H9 (cell line): ENCODE results near the gene FAM240A. TPM values are rescaled to one million over a fixed set of nuclear protein-coding genes. Genes with fewer than 3 reads are reported as not detected.

Experiments
- DNase-seq: peaks from one replicate; pipeline ENCODE4 v3.0.0-alpha.2; 2017
- H2AFZ ChIP-seq: one replicate; pipeline ENCODE4 v1.6.1; 2013; ENCODE audit warnings: mild to moderate bottlenecking, low read length, control low read depth, moderate library complexity
- H2AK5ac ChIP-seq: 2 replicates; pipeline ENCODE4 v1.6.1; 2013; ENCODE audit warnings: low read length, control low read depth, mixed read lengths; ENCODE audit not compliant: insufficient read length
- H2BK120ac ChIP-seq: one replicate; pipeline ENCODE4 v1.6.1; 2013; ENCODE audit warnings: low read depth, mild to moderate bottlenecking, low read length, control low read depth, inconsistent platforms; ENCODE audit not compliant: poor library complexity, severe bottlenecking
- H2BK12ac ChIP-seq: 2 replicates; pipeline ENCODE4 v1.6.1; 2013; ENCODE audit warnings: low read length, control low read depth, mixed read lengths, low read depth; ENCODE audit not compliant: insufficient read length
- H2BK15ac ChIP-seq: 2 replicates; pipeline ENCODE4 v1.6.1; 2013; ENCODE audit warnings: low read depth, low read length, control low read depth
- H2BK20ac ChIP-seq: one replicate; pipeline ENCODE4 v1.6.1; 2013; ENCODE audit warnings: low read depth, mild to moderate bottlenecking, low read length, control low read depth, inconsistent platforms; ENCODE audit not compliant: poor library complexity, severe bottlenecking
- H2BK5ac ChIP-seq: 2 replicates; pipeline ENCODE4 v1.6.1; 2013; ENCODE audit warnings: low read length, control low read depth, mixed read lengths; ENCODE audit not compliant: insufficient read length
- H3K14ac ChIP-seq: 2 replicates; pipeline ENCODE4 v1.6.1; 2013; ENCODE audit warnings: low read length, control low read depth; ENCODE audit not compliant: insufficient read depth
- H3K18ac ChIP-seq: 2 replicates; pipeline ENCODE4 v1.6.1; 2013; ENCODE audit warnings: low read depth, mild to moderate bottlenecking, mixed read lengths, low read length, control low read depth; ENCODE audit not compliant: insufficient read length
- H3K23ac ChIP-seq: 2 replicates; pipeline ENCODE4 v1.6.1; 2013; ENCODE audit warnings: low read length, control low read depth, mixed read lengths, low read depth; ENCODE audit not compliant: insufficient read length
- H3K23me2 ChIP-seq: 2 replicates; pipeline ENCODE4 v1.6.1; 2013; ENCODE audit warnings: low read depth, mild to moderate bottlenecking, mixed read lengths, low read length, control low read depth; ENCODE audit not compliant: insufficient read length, poor library complexity, severe bottlenecking
- H3K27ac ChIP-seq: 2 replicates; pipeline ENCODE4 v1.5.1; 2013; ENCODE audit warnings: low read length, control low read depth, mixed read lengths, low read depth; ENCODE audit not compliant: insufficient read length
- H3K27me3 ChIP-seq: 2 replicates; pipeline ENCODE4 v1.6.1; 2013; ENCODE audit warnings: low read length, control low read depth, inconsistent platforms; ENCODE audit not compliant: insufficient read depth
- H3K4ac ChIP-seq: 2 replicates; pipeline ENCODE4 v1.6.1; 2013; ENCODE audit warnings: low read depth, mild to moderate bottlenecking, control low read depth, inconsistent platforms, low read length, moderate library complexity
- H3K4me1 ChIP-seq: 2 replicates; pipeline ENCODE4 v1.6.1; 2013; ENCODE audit warnings: low read length, control low read depth, inconsistent platforms; ENCODE audit not compliant: insufficient read depth
- H3K4me2 ChIP-seq: 2 replicates; pipeline ENCODE4 v1.6.1; 2013; ENCODE audit warnings: low read length, control low read depth, mixed read lengths; ENCODE audit not compliant: insufficient read length, insufficient read depth
- H3K56ac ChIP-seq: 2 replicates; pipeline ENCODE4 v1.6.1; 2013; ENCODE audit warnings: low read depth, mild to moderate bottlenecking, mixed read lengths, low read length, control low read depth; ENCODE audit not compliant: insufficient read length
- H3K79me1 ChIP-seq: 2 replicates; pipeline ENCODE4 v1.6.1; 2013; ENCODE audit warnings: low read depth, mild to moderate bottlenecking, moderate library complexity, low read length, control low read depth, inconsistent platforms; ENCODE audit not compliant: insufficient read depth, poor library complexity, severe bottlenecking
- H3K79me2 ChIP-seq: 2 replicates; pipeline ENCODE4 v1.6.1; 2013; ENCODE audit warnings: low read length, control low read depth, inconsistent platforms; ENCODE audit not compliant: insufficient read depth
- H3K9ac ChIP-seq: 2 replicates; pipeline ENCODE4 v1.6.1; 2013; ENCODE audit warnings: low read length, control low read depth, mixed read lengths; ENCODE audit not compliant: insufficient read length; ENCODE audit errors: extremely low read depth
- H3K9me3 ChIP-seq: one replicate; pipeline ENCODE4 v1.6.1; 2013; ENCODE audit warnings: low read depth, low read length, inconsistent platforms; ENCODE audit not compliant: control insufficient read depth
- H3T11ph ChIP-seq: one replicate; pipeline ENCODE4 v1.6.1; 2013; ENCODE audit warnings: mild to moderate bottlenecking, low read length, control low read depth, inconsistent platforms
- H4K20me1 ChIP-seq: one replicate; pipeline ENCODE4 v1.6.1; 2013; ENCODE audit not compliant: control insufficient read depth, insufficient read length, insufficient read depth
- H4K5ac ChIP-seq: 2 replicates; pipeline ENCODE4 v1.6.1; 2013; ENCODE audit warnings: low read depth, mild to moderate bottlenecking, mixed read lengths, low read length, control low read depth; ENCODE audit not compliant: insufficient read length
- H4K8ac ChIP-seq: replicated peaks from 2 replicates; pipeline ENCODE4 v1.6.1; 2013; ENCODE audit warnings: low read length, control low read depth, mixed read lengths, low read depth; ENCODE audit not compliant: insufficient read length
- H4K91ac ChIP-seq: 2 replicates; pipeline ENCODE4 v1.6.1; 2013; ENCODE audit warnings: low read depth, mild to moderate bottlenecking, moderate library complexity, mixed read lengths, low read length, control low read depth; ENCODE audit not compliant: insufficient read length
- H3K27ac Mint-ChIP-seq, 3 experiments: 2 replicates in 2 of 3; 3 replicates in 1 of 3; pipeline ENCODE4 v1.8.0; 2020 to 2021; ENCODE audit warnings: mixed read lengths in 3 of 3, mild to moderate bottlenecking in 1 of 3, moderate library complexity in 1 of 3
- H3K27me3 Mint-ChIP-seq: 2 replicates; pipeline ENCODE4 v1.8.0; 2021; ENCODE audit warnings: low read depth, mild to moderate bottlenecking, moderate library complexity, mixed read lengths
- H3K36me3 Mint-ChIP-seq, 3 experiments: 2 replicates in 2 of 3; 3 replicates in 1 of 3; pipeline ENCODE4 v1.8.0; 2020 to 2021; ENCODE audit warnings: low read depth in 3 of 3, mixed read lengths in 3 of 3; ENCODE audit not compliant: insufficient read depth in 1 of 3
- H3K4me1 Mint-ChIP-seq, 2 experiments: 2 replicates each; pipeline ENCODE4 v1.8.0; 2020; ENCODE audit warnings: mixed read lengths in 2 of 2
- H3K4me3 Mint-ChIP-seq, 2 experiments: 2 replicates in 1 of 2; 3 replicates in 1 of 2; pipeline ENCODE4 v1.8.0; 2020 to 2021; ENCODE audit warnings: mild to moderate bottlenecking in 2 of 2, mixed read lengths in 2 of 2, moderate library complexity in 1 of 2
- H3K9me3 Mint-ChIP-seq, 2 experiments: 2 replicates in 1 of 2; 3 replicates in 1 of 2; pipeline ENCODE4 v1.8.0; 2020; ENCODE audit warnings: mild to moderate bottlenecking in 2 of 2, mixed read lengths in 2 of 2, moderate library complexity in 1 of 2
- WGBS: extraction: QIAGEN DNeasy Blood & Tissue Kit; methylation state at CpG from one replicate; pipeline ENCODE4 v1.1.7; 2013; ENCODE audit warnings: missing lambda C conversion rate, low lambda C conversion rate, mixed read lengths; ENCODE audit not compliant: insufficient read length; ENCODE audit errors: extremely low coverage; 5-methylcytosine and 5-hydroxymethylcytosine counted together
- total RNA-seq: library from RNA; stranded (reverse); gene quantifications from 2 replicates; pipeline ENCODE4 v1.2.1, GENCODE V29; 2021
- TF ChIP-seq, protein P1 (sequence below): fragments of 200-600 bp; sonication (generic); conservative IDR thresholded peaks from 3 replicates; pipeline ENCODE4 v1.8.0; 2021; ENCODE audit warnings: antibody characterized with exemption, mild to moderate bottlenecking

FAM240A gene
- total RNA-seq, 1 experiment from 2014 or later = 0.11 TPM

DNA sequence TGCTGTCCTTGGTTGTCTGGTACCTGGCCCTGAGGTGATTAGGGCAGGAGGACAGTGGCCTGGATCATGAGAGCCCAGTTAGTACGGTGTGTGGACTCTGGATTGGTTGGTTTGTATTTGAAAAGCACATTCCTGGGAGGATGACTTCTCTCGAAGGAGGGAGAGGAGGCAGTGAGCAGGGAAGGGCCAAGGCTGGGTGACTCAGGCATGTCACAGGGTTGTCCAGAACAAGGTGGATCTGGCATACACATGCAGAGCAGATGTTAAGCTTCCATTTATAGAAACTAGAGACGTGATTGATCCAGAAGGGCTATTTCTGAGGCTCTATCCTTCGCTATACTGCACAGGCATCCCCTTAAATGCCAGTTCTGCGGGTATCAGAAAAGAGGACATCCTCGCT, 34.4 kb downstream of the FAM240A start:
- DNase-seq = peak; percentile 28
- H4K91ac ChIP-seq = no peak overlapping the region
- H2BK20ac ChIP-seq = no peak overlapping the region
- H3K23me2 ChIP-seq = no peaks in the 10 kb centered on the region
- H3K18ac ChIP-seq = no peak overlapping the region
- H2BK5ac ChIP-seq = no peak overlapping the region
- no peaks in the 10 kb centered on the region for H3K79me1 ChIP-seq
- H3K79me2 ChIP-seq = no peaks in the 10 kb centered on the region
- peaks cover 2 to 5% of the 10 kb centered on the region in 2 experiments; a peak in 2 of 4 replicates for H3K4me1 Mint-ChIP-seq
- no peaks in the 10 kb centered on the region; the same call in 1 of the 2 replicates for H3K4me1 ChIP-seq
- peaks cover 2% of the 10 kb centered on the region for H3K27me3 Mint-ChIP-seq
- no peak overlapping the region for H3K27ac ChIP-seq
- no peak overlapping the region for H2BK120ac ChIP-seq
- no peak overlapping the region for H3K23ac ChIP-seq
- no peak overlapping the region for H3K27ac Mint-ChIP-seq
- H3K56ac ChIP-seq = no peak overlapping the region
- H3K4me3 Mint-ChIP-seq = no peak overlapping the region
- TF ChIP-seq, protein P1, sequence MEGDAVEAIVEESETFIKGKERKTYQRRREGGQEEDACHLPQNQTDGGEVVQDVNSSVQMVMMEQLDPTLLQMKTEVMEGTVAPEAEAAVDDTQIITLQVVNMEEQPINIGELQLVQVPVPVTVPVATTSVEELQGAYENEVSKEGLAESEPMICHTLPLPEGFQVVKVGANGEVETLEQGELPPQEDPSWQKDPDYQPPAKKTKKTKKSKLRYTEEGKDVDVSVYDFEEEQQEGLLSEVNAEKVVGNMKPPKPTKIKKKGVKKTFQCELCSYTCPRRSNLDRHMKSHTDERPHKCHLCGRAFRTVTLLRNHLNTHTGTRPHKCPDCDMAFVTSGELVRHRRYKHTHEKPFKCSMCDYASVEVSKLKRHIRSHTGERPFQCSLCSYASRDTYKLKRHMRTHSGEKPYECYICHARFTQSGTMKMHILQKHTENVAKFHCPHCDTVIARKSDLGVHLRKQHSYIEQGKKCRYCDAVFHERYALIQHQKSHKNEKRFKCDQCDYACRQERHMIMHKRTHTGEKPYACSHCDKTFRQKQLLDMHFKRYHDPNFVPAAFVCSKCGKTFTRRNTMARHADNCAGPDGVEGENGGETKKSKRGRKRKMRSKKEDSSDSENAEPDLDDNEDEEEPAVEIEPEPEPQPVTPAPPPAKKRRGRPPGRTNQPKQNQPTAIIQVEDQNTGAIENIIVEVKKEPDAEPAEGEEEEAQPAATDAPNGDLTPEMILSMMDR = no peak
- H3K9me3 Mint-ChIP-seq = peaks cover 3 to 9% of the 10 kb centered on the region in 2 experiments; a peak in 3 of 5 replicates
- H2BK15ac ChIP-seq = no peak overlapping the region
- H4K8ac ChIP-seq = no peak overlapping the region
- H3K9ac ChIP-seq = no peak overlapping the region
- H2BK12ac ChIP-seq = no peak overlapping the region
- H3K27me3 ChIP-seq = no peaks in the 10 kb centered on the region
- H3K9me3 ChIP-seq = no peaks in the 10 kb centered on the region
- WGBS = no CpG with 5 or more reads among the region's 6 CpGs
- no peak overlapping the region for H3K4ac ChIP-seq
- peaks cover 0 to under 1% (median 0%) of the 10 kb centered on the region in 3 experiments; a peak in 3 of 7 replicates for H3K36me3 Mint-ChIP-seq
- no peak overlapping the region for H3T11ph ChIP-seq
- H3K14ac ChIP-seq = no peak overlapping the region
- H4K20me1 ChIP-seq = no peaks in the 10 kb centered on the region
- no peak overlapping the region for H4K5ac ChIP-seq
- H3K4me2 ChIP-seq = no peak overlapping the region
- no peak overlapping the region for H2AK5ac ChIP-seq
- no peak overlapping the region for H2AFZ ChIP-seq
